NCI-H1092 treated with DMSO at 0.1 percent for 48 hours (cell line): ENCODE results near the gene PHF19.
A peak's percentile ranks its signal among the peaks of the same experiment; 100 is the strongest.

ENCODE experiments used
- DNase-seq: peaks from one replicate; lab custom pipeline; 2025; lab: John Stamatoyannopoulos, UW

PHF19 gene

DNA sequence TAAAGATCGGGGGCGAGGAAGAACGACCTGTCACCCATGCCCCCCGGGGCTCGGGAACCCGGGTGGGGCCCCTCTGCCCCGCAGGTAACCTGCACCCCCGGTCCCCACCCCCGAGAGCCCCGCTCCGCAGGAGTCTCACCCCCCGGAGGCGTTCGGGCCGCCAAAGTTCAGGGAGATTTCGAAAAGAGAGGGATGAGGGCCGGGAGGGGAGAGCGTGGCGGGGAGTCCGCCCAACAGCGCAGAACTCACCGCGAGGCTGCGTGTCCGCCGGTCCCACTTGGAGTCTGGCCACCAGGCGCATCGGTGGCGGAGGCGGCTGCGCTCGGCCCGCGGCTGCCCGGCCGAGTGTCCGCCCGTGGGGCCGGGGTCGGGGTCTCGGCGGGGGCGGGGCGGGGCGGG, at the start of gene PHF19:
Gene PHF19, minus strand, starts transcription at position 347 of the 399 bp plus-strand sequence. CDS start 2,447 bp downstream, outside the sequence.
- DNase-seq, result peak; percentile 51

DNA sequence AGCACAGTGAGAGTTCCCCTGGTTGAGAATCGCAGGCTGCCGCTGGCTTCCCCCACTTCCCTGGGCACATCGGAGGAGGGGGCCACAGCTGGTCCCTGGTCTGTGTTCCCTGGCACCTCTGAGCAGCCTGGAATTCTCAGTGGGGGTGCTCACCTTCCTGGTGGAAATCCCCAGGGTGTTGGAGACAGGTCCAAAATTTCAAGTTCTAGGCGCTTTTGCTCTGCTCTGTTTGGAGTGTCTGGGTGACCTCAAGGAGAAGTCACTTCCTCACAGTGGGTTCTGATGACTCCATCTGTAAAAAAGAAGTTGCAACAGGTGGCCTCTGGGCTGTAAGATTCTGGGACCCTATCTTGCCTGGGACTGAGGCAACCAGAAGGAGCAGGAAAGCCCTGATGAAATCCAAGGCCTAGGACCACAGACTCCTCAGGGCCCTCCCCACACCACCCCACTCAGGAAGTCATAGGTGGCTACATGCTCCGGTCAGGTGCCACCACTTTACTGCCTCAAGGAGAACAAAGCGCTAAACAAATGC, 49.5 kb upstream of the PHF19 start, which contains the start of gene TRAF1:
Gene TRAF1, minus strand, starts transcription at position 400 of the 532 bp plus-strand sequence. CDS start 721 bp downstream, outside the sequence.
- no peak for DNase-seq

DNA sequence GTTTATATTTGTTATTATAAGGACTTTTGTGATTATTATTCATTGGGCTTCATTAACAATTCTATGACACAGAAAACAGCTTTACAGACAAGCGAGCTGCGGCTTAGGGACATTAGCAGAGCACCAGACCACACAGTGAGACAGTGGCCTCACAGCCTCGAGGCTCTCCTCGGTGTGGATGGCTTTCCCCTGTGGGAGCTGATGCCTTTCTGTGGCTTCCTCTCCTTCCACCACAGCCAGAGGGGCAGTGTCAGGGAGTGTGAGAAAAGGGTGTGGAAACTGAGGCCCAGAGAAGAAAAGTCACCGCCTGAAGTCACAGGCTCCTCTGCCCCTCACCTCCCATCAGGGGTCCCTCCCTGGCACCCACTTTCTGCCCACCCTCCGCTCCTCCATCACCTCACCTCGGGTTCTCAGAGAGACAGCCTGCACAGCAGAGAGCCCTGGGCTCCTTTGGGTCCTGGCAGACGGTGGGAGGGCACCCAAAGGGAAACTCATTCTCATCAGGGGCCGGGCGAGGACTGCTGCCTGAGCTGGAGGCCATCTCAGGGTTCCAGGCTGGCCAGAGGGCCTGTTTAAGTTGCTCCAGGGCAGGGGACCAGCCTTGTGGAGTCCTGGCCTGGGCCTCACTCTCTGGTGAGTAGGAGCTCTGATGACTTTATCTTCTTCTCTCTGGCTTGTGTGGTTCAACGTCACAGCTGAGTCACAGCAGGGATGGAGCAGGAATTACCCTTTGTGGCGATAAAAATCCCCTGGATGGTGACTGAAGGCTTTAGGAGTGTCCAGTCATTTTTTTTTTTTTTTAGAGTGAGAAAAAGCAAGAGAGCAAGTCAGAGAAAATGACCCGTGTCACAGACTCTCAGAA, 48.8 kb upstream of the PHF19 start:
- no peak for DNase-seq

DNA sequence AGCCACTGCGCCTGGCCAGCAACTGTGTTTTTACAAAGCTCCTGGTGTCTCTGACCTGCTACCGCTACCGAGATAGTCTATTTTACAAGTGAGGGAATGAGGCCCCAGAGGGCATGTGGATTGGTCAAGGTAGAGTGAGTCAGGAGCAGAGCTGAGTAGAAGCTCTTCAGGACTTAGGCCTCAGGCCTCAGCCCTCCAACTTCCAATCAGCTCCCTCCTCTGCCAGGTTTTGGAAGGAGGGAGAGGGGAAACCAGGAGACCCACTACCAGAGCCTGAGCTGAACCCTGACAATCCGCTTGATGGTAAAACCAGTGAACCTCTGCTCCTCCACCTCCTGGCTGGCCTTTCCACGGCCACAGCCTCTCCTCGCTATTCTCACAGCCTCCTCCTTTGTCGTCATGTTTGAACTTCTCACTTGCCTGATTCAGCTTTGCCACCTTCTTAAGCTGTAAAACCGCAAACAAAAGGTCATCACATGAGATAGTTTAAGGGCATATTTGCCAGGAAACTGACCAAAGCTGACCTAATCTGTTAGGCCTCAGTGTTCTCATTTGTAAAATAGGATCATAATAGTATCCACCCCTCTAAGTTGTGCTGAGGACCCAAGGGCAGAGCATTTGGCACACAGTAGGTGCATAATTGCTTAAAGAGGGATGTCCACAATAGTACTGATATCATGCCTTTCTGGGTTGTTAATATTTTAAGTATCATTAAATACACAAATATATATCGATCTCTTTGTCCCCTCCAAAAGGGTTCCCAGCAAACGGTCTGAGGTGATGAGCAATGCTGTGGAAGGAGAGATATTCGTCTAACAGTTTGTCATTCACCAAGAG, 47.9 kb upstream of the PHF19 start:
- no peak for DNase-seq

DNA sequence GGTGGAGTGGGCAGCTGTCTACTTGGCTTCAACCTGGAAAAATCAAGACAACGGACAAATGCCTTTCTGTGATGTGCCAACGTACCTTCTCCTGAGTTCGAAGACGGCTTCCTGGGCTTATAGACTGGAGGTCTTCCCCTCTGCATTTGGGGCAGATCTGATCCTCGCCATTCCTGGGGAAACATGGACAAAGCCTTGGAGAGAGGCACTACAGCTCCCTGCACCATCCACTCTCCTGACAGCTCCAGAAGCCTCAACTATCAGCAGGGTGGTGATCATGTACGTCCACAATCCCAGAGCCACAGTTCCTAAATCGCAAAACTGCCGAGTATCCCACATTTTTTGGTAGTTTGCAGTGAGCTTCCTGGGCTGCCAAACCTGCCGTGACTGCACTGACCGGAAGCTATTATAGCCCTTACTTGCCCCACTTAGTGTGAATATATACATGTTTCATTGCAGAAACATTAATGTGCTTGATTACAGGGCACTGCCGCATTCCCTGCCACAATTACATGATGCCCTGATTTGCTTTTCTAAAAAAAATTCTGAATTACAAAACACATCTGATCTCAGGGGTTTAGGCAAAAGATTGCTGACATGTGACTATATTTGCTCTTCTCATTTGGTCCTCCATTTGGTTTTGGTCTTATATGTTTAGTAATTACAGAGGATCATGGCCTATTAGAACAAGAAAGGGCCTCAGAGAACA, 46.8 kb upstream of the PHF19 start:
- no peak for DNase-seq

DNA sequence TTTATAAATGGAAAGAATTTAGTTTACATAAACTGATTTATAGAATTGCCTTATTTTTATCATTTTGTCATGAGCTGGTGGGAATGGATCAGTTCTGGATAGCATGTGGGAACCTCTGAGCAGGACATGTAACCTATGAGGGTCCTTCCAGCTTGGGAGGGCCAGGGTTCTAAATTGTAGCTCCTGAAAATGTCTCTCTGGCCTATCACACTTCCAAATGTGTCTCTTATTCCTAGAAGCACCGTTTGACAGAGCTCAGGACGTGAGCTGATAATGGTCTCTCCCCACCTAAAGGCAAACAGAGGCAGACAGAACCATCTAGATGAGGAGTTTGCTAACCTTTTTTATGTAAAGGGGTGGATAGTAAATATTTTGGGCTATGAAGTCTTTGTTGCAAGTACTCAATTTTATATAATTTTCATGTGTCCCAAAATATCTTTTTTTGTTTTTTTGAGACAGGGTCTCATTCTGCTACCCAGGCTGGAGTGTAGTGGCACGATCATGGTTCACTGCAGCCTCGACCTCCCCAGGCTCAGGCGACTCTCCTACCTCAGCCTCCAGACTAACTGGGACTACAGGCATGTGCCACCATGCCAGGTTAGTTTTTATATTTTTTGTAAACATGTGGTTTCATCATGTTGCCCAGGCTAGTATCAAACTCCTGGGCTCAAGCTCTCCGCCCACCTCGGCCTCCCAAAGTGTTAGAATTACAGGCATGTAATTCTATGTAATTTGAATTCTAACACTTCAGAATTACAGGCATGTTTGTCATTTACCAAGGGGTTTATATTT, 45.6 kb upstream of the PHF19 start:
- DNase-seq, result no peak

DNA sequence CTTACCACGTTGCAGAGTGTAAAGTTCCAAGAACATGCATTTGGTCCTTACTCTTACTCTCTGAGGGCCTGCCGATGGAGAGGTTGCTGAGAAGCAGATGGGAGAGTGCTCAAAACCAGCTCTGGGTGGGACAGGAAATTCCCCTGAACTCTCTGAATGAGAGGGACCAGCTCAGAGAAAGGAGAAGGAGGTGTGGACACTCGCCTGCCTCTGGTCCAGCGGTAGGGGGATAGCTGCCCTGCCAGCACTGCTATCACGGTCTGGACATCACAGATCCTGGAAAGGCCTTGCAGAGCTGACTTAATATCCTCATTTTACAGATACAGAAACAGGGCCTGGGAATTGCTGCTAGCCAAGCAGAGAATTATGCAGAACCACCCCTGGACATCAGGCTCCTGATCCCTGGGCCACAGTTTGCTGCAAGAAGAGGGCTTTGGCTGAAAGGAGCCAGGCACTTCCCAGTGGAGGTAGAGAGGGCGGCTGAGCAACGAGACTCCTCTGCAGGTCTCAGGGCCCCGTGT, 44.7 kb upstream of the PHF19 start:
- no peak for DNase-seq

DNA sequence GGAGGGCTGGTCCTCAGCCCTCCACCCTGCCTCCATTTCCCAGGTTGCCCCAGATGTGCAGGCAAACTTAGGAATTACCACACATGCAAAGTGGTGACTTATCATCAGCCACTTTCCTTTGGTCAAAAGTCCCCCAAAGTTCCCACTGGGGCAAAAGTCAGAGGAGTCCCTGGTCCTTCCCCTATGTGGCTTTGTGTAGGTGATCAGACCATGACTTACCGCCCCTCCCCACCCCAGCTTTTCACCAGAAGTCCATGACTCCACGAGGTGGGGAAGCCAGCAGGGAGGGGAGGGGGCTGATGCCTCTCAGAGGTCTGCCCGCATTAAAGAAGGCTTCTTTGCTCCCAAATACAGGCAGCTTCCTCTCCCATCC, 43.8 kb upstream of the PHF19 start:
- DNase-seq, result no peak

DNA sequence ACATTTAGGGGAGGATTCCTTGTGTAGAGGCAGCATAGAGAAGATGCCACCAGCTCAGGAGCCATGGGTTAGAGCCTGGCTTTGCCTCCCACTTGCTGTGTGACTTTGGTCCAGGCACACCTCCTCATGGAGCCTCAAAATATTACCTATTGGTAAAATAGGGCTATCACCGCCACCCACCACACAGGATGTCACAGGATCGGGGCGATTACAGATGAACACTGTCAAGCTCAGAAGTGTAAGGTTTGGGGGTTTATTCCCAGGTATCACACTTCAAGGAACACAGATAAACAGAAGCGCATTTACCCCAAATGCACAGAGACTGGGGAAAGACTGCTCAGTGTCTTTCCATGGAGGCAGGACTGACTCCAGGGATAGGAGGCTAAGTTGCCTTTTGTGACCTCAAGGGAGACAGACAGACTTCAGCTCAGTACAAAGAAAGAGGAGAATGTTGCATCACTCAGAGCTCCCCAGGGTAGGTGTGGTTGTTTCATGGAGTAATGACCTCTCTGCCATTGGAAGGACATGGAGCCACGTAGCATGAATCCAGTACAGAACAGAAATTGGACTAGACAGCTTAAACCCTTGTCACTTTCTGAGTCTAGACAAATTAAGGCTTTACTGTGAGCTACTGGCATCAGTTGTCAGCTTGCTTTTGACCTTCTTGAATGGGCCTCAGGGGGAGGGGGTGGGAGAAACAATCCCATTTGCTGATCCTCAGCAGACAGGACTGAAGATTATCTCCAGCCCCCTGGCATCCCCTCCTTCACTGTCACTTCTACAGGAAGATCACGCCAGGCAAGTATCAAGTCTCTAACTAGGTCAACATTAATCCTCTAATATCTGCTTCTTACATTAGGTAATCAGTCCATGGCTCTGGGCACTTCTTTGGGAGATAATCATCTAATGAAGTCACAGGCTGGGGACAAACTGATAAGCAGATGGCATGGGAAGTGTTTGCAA, 43.1 kb upstream of the PHF19 start:
- DNase-seq, result no peak

DNA sequence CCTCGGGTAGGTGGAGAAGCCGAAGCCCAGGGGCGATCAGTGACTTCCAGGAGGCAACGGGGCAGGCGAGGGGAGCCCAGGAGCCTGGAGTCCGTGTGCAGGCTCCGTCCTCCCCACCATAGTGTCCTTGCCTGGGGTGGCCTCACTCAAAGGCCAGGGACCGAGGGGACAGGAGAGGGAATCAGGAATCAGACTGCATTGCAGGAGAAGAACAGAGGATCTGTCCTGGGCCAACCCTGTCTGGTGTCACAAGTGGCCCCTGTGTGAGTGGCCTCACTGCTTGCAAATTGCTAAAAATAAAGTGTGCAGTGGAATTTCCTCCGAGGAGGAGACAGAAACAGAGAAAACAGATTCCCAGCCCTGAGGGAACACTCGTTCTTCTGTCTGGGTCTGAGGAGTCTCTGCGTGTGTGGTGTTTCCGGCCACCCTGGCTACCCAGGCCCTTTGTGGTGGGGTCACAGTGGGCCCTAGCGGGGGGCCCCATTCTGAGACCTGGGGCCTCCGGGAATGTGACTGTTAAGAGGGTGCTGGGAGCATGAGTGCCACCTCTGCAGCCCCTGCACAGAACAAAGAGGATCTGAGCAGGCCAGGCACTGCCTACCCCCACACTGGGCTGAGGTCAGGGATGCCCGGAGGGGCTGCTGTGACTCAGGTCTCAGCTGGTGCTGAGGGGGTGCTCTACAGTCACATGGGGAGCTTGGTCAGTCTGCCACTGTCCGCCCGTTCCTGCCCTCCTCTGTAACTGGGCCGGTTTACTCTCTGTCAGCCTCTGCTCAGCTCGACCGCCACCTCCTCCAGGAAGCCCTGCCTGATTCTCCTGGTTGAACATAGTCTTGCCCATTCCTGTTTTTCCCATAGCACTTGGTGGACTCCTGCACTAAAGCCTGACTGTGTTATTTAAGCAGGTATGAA, 42.2 kb upstream of the PHF19 start:
- no peak for DNase-seq

DNA sequence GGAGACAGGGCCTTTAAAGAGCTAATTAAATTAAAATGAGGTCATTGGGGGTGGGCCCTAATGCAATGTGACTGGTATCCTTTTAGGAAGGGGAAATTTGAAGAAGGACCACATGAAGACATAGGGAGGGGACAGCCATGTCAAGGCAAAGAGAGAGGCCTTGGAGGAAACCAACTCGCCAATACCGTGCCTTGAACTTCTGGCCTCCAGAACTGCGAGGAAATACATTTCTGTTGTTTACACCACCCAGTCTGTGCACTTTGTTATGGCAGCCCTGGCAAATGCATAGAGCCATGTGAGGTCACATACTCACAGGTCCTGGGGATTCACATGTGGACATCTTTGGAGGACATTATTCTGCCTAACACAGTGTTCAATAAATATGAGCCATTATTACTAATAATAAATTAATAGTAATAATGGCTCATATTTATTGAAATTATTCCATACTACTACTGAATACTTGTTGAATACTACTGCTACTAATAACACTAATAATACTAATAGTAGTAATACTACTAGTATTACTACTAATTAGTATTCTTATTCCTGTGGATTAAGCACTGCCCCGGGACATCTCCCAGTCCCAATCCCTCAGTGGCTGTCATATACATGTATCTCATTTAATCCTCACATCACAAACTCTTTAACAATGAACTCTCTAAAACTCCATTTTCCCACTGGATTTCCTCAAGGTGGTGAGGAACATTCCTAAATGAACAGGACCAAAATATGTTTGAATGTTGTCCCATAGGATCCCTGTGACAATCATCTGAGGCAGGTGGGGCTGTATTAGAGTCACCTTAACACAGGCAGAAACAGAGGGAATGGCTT, 41.2 kb upstream of the PHF19 start:
- DNase-seq, result no peak

DNA sequence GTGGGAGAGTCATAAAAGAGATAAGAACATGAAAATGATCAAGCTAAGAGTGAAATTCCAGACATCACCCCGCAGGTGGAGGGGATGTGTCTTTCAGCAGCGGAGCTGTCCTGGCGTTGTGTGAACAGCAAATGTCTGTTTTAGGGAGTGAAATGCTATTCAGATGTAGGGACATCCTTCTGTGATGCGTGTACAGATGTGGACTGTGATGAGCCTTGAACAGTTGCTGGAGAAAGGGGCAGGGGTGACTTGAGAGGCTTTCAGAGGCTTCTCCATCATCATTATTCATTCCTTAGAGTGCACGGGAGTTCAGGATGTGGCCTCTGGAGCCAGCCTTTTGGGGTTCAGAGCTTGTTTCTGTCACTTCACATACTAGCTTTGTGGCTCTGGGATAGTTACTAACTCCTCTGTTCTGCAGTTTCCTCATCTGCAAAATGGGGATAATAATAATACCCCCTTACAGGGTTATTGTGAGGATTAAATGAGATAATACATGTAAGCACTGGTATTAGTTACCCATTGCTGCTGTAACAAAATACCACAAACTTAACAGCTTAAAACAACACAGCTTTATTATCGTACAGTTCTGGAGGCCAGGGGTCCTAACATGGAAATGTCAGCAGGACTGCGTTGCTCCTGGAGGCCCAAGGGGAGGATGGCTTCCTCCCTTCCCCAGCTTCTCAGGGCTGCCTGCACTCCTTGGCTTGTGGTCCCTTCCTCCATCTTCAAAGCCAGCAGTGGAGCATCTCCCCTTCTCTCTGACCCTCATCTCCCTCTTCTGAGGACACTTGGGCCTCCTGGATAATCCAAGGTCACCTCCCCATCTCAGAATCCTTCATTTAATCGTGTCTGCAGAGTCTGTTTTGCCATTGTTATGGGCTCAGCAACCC, 40.2 kb upstream of the PHF19 start:
- DNase-seq, result no peak

DNA sequence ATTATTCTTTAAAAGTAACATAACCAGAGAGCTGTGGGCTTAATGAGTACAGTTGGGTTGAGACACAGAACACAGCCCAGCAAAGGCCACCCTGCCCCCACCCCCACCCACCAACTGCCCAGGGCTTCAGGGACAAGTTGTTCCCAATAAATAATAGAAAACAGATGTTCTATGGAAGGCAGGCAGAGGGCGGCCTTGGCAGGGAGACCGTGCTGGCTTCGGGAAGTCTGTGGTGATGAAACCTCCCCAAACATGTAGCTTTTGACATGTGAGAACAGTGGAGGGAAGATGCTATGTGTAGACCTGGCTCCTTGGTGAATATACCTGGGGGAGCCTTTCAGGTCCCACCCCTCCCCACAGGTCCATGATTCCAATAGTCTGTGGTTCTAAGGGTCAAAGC, 39.6 kb upstream of the PHF19 start:
- DNase-seq, result no peak

DNA sequence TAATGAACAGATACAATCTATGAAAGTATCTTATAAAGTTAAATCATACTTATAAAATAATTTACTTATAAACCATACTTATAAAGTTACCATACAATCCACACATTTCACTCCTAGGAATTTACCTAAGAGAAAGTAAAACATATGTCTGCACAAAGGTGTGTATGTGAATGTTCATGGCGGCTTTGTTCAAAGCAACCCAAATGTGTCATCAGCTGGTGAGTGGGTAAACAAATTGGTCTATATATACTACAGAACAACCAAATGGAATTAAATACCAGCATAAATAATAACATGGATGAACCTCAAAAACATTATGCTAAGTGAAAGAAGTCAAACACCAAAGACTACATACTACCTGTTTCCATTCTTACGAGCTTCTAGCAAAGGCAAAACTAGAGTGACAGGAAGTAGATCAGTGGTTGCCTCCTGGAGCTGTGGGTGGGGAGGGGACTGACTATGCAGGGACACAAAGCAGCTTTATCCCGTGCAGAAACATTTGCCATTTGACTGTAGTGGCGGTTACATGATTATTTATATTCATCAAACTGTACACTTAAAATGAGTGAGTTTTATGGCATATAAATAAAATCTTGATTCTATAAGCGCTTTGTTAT, 39.0 kb upstream of the PHF19 start:
- no peak for DNase-seq

DNA sequence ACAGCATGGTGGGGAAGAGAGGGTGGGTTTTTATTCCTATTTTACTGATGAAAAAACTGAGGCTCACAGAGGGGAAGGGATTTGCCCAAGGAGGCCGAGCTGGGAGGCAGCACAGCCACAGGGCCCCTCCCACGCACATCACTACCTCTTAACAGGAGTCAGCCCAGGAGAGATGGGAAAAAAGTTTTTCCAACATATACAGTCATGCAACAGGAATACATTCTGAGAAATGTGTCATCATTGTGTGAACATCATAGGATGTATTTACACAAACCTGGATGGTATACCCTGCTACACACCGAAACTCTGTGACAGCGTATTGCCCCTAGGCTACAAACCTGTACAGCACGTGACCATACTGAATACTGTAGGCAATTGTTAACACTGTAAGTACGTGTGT, 38.0 kb upstream of the PHF19 start:
- no peak for DNase-seq

DNA sequence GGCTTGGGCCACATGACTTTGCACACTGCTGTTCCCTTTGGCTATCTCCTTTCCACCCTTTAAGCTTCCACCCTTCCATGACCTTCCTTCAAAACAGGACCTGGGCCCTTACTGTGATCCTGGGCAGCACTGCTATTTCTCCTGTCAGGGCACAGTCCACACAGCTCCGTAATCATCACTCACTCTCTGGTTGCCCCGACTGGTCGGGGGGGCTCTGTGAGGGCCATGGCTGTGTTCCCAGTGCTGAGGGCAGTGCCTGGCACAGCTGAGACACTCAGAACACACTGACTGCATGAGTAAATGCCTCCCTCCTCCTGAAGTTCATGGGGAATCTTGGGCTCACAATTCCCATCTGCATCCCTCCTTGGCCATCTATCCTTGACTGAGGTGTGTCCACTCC, 37.4 kb upstream of the PHF19 start:
- DNase-seq, result no peak
